ENCODE measurements around the gene ALPK3. TPM values are rescaled to one million over a fixed set of nuclear protein-coding genes. Genes with fewer than 3 reads are reported as not detected.

ALPK3 gene
- total RNA-seq, 1 donor from 2014 or later, result 94.2 TPM

- Mint-ChIP-seq H3K9me3 (ENCODE audit: unreplicated experiment) (no peaks in the 10 kb centered on the region), H3K27ac (ENCODE audit: unreplicated experiment) (no peak overlapping the region), H3K27me3 (ENCODE audit: unreplicated experiment) (peaks cover 1% of the 10 kb centered on the region), H3K4me1 (ENCODE audit: unreplicated experiment) (peaks cover 3% of the 10 kb centered on the region), H3K4me3 (ENCODE audit: unreplicated experiment) (no peak overlapping the region), H3K36me3 (ENCODE audit: low read depth, unreplicated experiment) (peaks cover 19% of the 10 kb centered on the region)
- DNase-seq (ENCODE audit: low spot score), result no peak
- TF ChIP-seq, protein P1, sequence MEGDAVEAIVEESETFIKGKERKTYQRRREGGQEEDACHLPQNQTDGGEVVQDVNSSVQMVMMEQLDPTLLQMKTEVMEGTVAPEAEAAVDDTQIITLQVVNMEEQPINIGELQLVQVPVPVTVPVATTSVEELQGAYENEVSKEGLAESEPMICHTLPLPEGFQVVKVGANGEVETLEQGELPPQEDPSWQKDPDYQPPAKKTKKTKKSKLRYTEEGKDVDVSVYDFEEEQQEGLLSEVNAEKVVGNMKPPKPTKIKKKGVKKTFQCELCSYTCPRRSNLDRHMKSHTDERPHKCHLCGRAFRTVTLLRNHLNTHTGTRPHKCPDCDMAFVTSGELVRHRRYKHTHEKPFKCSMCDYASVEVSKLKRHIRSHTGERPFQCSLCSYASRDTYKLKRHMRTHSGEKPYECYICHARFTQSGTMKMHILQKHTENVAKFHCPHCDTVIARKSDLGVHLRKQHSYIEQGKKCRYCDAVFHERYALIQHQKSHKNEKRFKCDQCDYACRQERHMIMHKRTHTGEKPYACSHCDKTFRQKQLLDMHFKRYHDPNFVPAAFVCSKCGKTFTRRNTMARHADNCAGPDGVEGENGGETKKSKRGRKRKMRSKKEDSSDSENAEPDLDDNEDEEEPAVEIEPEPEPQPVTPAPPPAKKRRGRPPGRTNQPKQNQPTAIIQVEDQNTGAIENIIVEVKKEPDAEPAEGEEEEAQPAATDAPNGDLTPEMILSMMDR (IDR thresholded peaks at IDR 0.05; ENCODE audit: unreplicated experiment), result no peak
These were observed 48.0 kb downstream of the ALPK3 start for GRCh38 chr15:84865074-84865569.

- no peak overlapping the region for H3K4me3 Mint-ChIP-seq (ENCODE audit: unreplicated experiment)
- peaks cover 1% of the 10 kb centered on the region for H3K27me3 Mint-ChIP-seq (ENCODE audit: unreplicated experiment)
- no peaks in the 10 kb centered on the region for H3K9me3 Mint-ChIP-seq (ENCODE audit: unreplicated experiment)
- TF ChIP-seq, protein P1 (IDR thresholded peaks at IDR 0.05; ENCODE audit: unreplicated experiment), result no peak
- H3K4me1 Mint-ChIP-seq (ENCODE audit: unreplicated experiment), result peaks cover 4% of the 10 kb centered on the region
- no peak for DNase-seq (ENCODE audit: low spot score)
- peaks cover 21% of the 10 kb centered on the region for H3K36me3 Mint-ChIP-seq (ENCODE audit: low read depth, unreplicated experiment)
- no peak overlapping the region for H3K27ac Mint-ChIP-seq (ENCODE audit: unreplicated experiment)
These were observed 51.1 kb downstream of the ALPK3 start for GRCh38 chr15:84868037-84868880.

DNA sequence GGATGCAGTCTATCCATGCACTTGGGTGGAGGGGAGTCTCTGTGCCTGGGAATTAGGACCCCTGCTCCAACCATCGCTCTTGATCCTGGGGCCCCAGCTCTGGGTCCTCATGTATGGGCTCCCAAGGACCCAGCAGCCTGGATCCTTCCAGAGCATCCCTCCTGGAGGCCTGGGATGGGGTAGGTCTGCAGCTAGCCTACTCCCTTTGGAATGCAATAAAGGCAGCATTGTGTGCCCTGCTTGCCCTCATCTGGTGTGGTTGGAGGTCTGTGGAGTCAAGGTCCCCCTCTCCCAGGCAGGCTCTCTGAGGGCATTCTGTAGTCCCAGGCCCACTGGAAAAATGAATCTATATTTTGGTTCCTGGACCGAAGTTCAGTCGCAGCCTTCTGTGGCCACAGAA, 52.4 kb downstream of the ALPK3 start:
- TF ChIP-seq, protein P1 (IDR thresholded peaks at IDR 0.05; ENCODE audit: unreplicated experiment), result no peak
- H3K27ac Mint-ChIP-seq (ENCODE audit: unreplicated experiment), result no peak overlapping the region
- H3K4me3 Mint-ChIP-seq (ENCODE audit: unreplicated experiment), result no peak overlapping the region
- H3K27me3 Mint-ChIP-seq (ENCODE audit: unreplicated experiment), result no peaks in the 10 kb centered on the region
- no peak for DNase-seq (ENCODE audit: low spot score)
- H3K36me3 Mint-ChIP-seq (ENCODE audit: low read depth, unreplicated experiment), result peaks cover 21% of the 10 kb centered on the region
- H3K4me1 Mint-ChIP-seq (ENCODE audit: unreplicated experiment), result peaks cover 6% of the 10 kb centered on the region
- no peaks in the 10 kb centered on the region for H3K9me3 Mint-ChIP-seq (ENCODE audit: unreplicated experiment)

DNA sequence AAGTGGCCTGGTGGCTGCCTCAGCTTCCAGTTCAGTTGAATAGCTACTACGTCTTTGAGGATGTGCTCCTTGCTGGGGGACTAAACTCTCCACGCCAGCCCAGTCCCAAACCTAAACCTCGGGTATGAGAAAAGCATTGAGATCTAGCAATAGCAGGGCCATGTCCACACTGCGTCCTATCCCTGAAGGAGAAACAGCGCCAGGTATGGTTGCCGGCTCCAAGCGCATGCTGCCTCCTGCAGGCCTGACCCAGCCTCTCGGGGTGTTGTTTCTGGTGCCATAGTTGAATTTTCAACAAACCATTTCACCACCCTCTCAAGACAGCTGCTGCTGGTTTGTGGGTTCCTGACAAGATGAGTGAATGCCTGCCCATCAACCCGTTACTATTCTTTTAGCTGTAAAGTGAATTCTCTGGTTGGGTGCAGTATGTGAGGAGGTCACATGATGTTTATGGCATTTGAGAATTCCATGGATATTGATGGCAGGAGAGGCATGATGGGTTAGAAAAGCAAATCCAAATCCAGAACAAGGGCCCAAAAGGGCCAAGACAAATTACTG, 54.4 kb downstream of the ALPK3 start:
- Mint-ChIP-seq H3K4me3 (ENCODE audit: unreplicated experiment) (no peak overlapping the region), H3K4me1 (ENCODE audit: unreplicated experiment) (peaks cover 8% of the 10 kb centered on the region), H3K27me3 (ENCODE audit: unreplicated experiment) (no peaks in the 10 kb centered on the region), H3K9me3 (ENCODE audit: unreplicated experiment) (no peaks in the 10 kb centered on the region), H3K27ac (ENCODE audit: unreplicated experiment) (no peak overlapping the region), H3K36me3 (ENCODE audit: low read depth, unreplicated experiment) (peaks cover 14% of the 10 kb centered on the region)
- TF ChIP-seq, protein P1 (IDR thresholded peaks at IDR 0.05; ENCODE audit: unreplicated experiment), result no peak
- no peak for DNase-seq (ENCODE audit: low spot score)

Measured in endothelial cell (in vitro differentiated cells).